VCaP (cell line): ENCODE data around the gene HRH1.

Source experiments
- H3K27ac ChIP-seq: fragments of 450-650 bp; 2 replicates; pipeline ENCODE4 v1.5.1; 2017
- CTCF ChIP-seq: fragments of 450-650 bp; conservative IDR thresholded peaks from 2 replicates; pipeline ENCODE4 v1.5.1; 2017; ENCODE audit warnings: mild to moderate bottlenecking, moderate library complexity

The HRH1 gene

GRCh38 chr3:11185144-11185543, 30.9 kb downstream of the HRH1 start:
- TF ChIP-seq CTCF: no peak
- peak overlapping the region; percentile 56; the same call in 1 of the 2 replicates for H3K27ac ChIP-seq

- TF ChIP-seq CTCF: peak; percentile 14; the same call in 1 of the 2 replicates
Observed at GRCh38 chr3:11185564-11186317, 31.4 kb downstream of the HRH1 start.

GRCh38 chr3:11186318-11186692, 32.0 kb downstream of the HRH1 start:
- TF ChIP-seq CTCF: no peak

More at GRCh38 chr3:11185564-11186317, 31.4 kb downstream of the HRH1 start:
- H3K27ac ChIP-seq: peak overlapping the region; percentile 56

GRCh38 chr3:11186771-11187191, 32.5 kb downstream of the HRH1 start:
- no peak for TF ChIP-seq CTCF
- peak overlapping the region; percentile 56; the same call in 1 of the 2 replicates for H3K27ac ChIP-seq

More at GRCh38 chr3:11186318-11186692, 32.0 kb downstream of the HRH1 start:
- H3K27ac ChIP-seq: peak overlapping the region; percentile 56

- no peak overlapping the region for H3K27ac ChIP-seq
- TF ChIP-seq CTCF: no peak
Observed at GRCh38 chr3:11187681-11188080, 33.4 kb downstream of the HRH1 start.

- no peak overlapping the region for H3K27ac ChIP-seq
- TF ChIP-seq CTCF: no peak
Observed at GRCh38 chr3:11188231-11188630, 33.9 kb downstream of the HRH1 start.

GRCh38 chr3:11195201-11195600, 40.9 kb downstream of the HRH1 start:
- no peak for TF ChIP-seq CTCF

More at GRCh38 chr3:11195201-11195600, 40.9 kb downstream of the HRH1 start:
- no peak overlapping the region for H3K27ac ChIP-seq
